ENCODE measurements around the gene SPECC1.

The SPECC1 gene

GRCh38 chr17:20189302-20189701 lies 180.1 kb downstream of the SPECC1 start:
- no peak for TF ChIP-seq CTCF (IDR thresholded peaks at IDR 0.05)

- no peak for TF ChIP-seq CTCF (IDR thresholded peaks at IDR 0.05)
Measured at GRCh38 chr17:20189979-20190378, 180.8 kb downstream of the SPECC1 start.

- no peak for TF ChIP-seq CTCF (IDR thresholded peaks at IDR 0.05)
Measured at GRCh38 chr17:20190605-20191004, 181.4 kb downstream of the SPECC1 start.

GRCh38 chr17:20191056-20191455 lies 181.9 kb downstream of the SPECC1 start:
- no peak for TF ChIP-seq CTCF (IDR thresholded peaks at IDR 0.05)

GRCh38 chr17:20197272-20197926 lies 188.2 kb downstream of the SPECC1 start:
- no peak for TF ChIP-seq CTCF (IDR thresholded peaks at IDR 0.05)

GRCh38 chr17:20200016-20200795 lies 191.0 kb downstream of the SPECC1 start:
- no peak for TF ChIP-seq CTCF (IDR thresholded peaks at IDR 0.05)

- no peak for TF ChIP-seq CTCF (IDR thresholded peaks at IDR 0.05)
Measured at GRCh38 chr17:20200865-20201458, 191.8 kb downstream of the SPECC1 start.
